ENCODE data around the gene ARMC8. TPM values are rescaled to one million over a fixed set of nuclear protein-coding genes. Genes with fewer than 3 reads are reported as not detected.

ARMC8 gene
- total RNA-seq, 6 experiments from 2014 or later = 29.0 to 37.9 (median 35.0) TPM

DNA sequence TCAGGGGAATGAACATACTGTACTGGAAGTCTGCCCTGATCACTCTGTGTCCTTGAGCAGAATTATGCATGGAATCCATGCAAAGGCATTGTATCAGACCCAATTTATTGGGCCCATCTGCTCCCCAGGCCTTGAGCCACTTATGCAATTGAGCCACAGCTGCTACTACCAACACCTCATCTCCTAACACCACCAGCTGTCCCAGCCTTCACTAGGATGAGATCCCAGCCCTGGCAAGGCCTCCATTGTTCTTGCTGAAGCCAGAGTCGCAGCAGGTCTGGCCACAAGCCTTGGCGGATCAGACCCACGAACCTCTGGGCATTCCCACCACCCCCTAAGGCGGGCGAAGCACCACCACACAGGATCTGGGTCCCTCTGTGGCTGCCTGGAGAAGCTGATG is 151.7 kb downstream of the ARMC8 start:
- H3K9me3 Mint-ChIP-seq = no peaks in the 10 kb centered on the region
- TF ChIP-seq, protein P1, sequence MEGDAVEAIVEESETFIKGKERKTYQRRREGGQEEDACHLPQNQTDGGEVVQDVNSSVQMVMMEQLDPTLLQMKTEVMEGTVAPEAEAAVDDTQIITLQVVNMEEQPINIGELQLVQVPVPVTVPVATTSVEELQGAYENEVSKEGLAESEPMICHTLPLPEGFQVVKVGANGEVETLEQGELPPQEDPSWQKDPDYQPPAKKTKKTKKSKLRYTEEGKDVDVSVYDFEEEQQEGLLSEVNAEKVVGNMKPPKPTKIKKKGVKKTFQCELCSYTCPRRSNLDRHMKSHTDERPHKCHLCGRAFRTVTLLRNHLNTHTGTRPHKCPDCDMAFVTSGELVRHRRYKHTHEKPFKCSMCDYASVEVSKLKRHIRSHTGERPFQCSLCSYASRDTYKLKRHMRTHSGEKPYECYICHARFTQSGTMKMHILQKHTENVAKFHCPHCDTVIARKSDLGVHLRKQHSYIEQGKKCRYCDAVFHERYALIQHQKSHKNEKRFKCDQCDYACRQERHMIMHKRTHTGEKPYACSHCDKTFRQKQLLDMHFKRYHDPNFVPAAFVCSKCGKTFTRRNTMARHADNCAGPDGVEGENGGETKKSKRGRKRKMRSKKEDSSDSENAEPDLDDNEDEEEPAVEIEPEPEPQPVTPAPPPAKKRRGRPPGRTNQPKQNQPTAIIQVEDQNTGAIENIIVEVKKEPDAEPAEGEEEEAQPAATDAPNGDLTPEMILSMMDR (IDR thresholded peaks at IDR 0.05) = no peak
- H3K36me3 Mint-ChIP-seq (ENCODE audit: low read depth) = no peaks in the 10 kb centered on the region
- H3K4me1 Mint-ChIP-seq (ENCODE audit: low read depth) = peaks cover 7% of the 10 kb centered on the region
- DNase-seq = no peak
- no peak overlapping the region for H3K27ac Mint-ChIP-seq
- peaks cover 22% of the 10 kb centered on the region for H3K27me3 Mint-ChIP-seq (ENCODE audit: insufficient read depth)
- no peak overlapping the region for H3K4me3 Mint-ChIP-seq

DNA sequence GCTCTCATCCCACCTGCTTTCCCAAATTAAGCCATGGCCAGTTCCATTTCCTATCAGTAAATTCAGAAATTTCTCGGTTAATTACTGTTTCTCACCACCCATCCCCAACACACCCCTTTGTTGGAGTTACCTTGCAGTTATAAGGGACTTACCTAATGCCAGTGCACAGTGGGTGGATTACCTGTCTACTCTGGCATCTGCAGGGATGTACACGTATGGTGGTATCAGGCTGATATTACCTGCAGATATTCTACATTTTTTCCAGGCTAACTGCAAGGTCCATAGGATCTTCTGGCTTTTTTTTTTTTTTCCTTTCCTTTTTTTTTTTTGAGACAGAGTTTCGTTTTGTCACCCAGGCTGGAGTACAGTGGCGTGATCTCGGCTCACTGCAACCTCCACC is 153.4 kb downstream of the ARMC8 start:
- no peak overlapping the region for H3K27ac Mint-ChIP-seq
- peaks cover 16% of the 10 kb centered on the region for H3K27me3 Mint-ChIP-seq (ENCODE audit: insufficient read depth)
- no peak overlapping the region for H3K4me3 Mint-ChIP-seq
- no peaks in the 10 kb centered on the region for H3K9me3 Mint-ChIP-seq
- H3K4me1 Mint-ChIP-seq (ENCODE audit: low read depth) = peaks cover 7% of the 10 kb centered on the region
- DNase-seq = no peak
- TF ChIP-seq, protein P1 (IDR thresholded peaks at IDR 0.05) = no peak
- no peaks in the 10 kb centered on the region for H3K36me3 Mint-ChIP-seq (ENCODE audit: low read depth)

DNA sequence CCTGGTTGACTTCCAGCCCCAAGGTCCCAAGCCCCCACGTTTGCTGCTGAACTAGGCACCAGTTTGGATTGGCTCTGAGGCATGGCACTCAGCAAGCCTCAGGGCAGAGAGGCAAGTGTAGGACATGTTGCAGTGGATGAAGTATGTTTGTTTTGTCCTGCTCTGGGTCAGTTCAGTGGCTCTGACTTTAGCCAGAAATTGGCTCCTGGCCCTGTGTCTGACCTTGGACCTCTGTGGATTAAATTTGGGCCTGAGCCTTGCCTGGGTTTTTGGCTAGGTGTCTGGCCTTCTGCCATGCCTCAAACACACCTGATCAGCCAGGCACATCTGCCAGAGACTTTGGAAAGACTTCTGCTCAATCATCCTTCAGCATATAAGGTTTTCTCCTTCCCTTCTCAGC is 157.7 kb downstream of the ARMC8 start:
- no peak overlapping the region for H3K4me3 Mint-ChIP-seq
- no peak overlapping the region for H3K27ac Mint-ChIP-seq
- peaks cover 19% of the 10 kb centered on the region for H3K4me1 Mint-ChIP-seq (ENCODE audit: low read depth)
- no peaks in the 10 kb centered on the region for H3K36me3 Mint-ChIP-seq (ENCODE audit: low read depth)
- DNase-seq = no peak
- TF ChIP-seq, protein P1 (IDR thresholded peaks at IDR 0.05) = no peak
- H3K9me3 Mint-ChIP-seq = no peaks in the 10 kb centered on the region
- H3K27me3 Mint-ChIP-seq (ENCODE audit: insufficient read depth) = peaks cover 10% of the 10 kb centered on the region

Other genes starting within 250 kb of the ARMC8 start
- gene CLDN18, start 177.1 kb upstream of the ARMC8 start, total RNA-seq (2021; fragmentation: NEBNext Ultra II Directional; extraction: Animal tissue kit (Norgen Biotek cat#: 25700)) = not detected
- 10 to 100 TPM in 1 of 6 experiments, 1 to 10 TPM in 5; 6.1 to 10.8 (median 8.8) TPM for gene DZIP1L, start 71.7 kb upstream of the ARMC8 start, total RNA-seq (2021; fragmentation: NEBNext Ultra II Directional; extraction: Animal tissue kit (Norgen Biotek cat#: 25700))
- not detected for gene A4GNT, start 54.9 kb upstream of the ARMC8 start, total RNA-seq (2021; fragmentation: NEBNext Ultra II Directional; extraction: Animal tissue kit (Norgen Biotek cat#: 25700))
- gene DBR1, start 12.4 kb upstream of the ARMC8 start, total RNA-seq (2021; fragmentation: NEBNext Ultra II Directional; extraction: Animal tissue kit (Norgen Biotek cat#: 25700)) = 10 to 100 TPM in 5 of 6 experiments, 1 to 10 TPM in 1; 9.9 to 13.7 (median 11.8) TPM
- not detected for gene NME9, start 142.6 kb downstream of the ARMC8 start, total RNA-seq (2021; fragmentation: NEBNext Ultra II Directional; extraction: Animal tissue kit (Norgen Biotek cat#: 25700))
- 10 to 100 TPM; 62.7 to 97.4 (median 76.1) TPM for gene MRAS, start 161.3 kb downstream of the ARMC8 start, total RNA-seq (2021; fragmentation: NEBNext Ultra II Directional; extraction: Animal tissue kit (Norgen Biotek cat#: 25700))
- under 1 TPM in 2 of 6 experiments, not detected in 4; 0.05 to 0.09 TPM for gene ESYT3, start 247.3 kb downstream of the ARMC8 start, total RNA-seq (2021; fragmentation: NEBNext Ultra II Directional; extraction: Animal tissue kit (Norgen Biotek cat#: 25700))

Measured in HFFc6 (cell line).